Ishikawa (cell line): ENCODE data around the gene CAMTA1.

Source experiments
- CEBPB ChIP-seq: IDR thresholded peaks from 2 replicates; pipeline ENCODE4 v1.6.1; 2012
- CREB1 ChIP-seq: IDR thresholded peaks from 2 replicates; pipeline ENCODE4 v1.6.1; 2012; ENCODE audit warnings: low read depth
- EP300 ChIP-seq: IDR thresholded peaks from 2 replicates; pipeline ENCODE4 v1.6.1; 2012; ENCODE audit warnings: borderline replicate concordance
- FOXM1 ChIP-seq: IDR thresholded peaks from 2 replicates; pipeline ENCODE4 v1.6.1; 2012; ENCODE audit warnings: low read depth, borderline replicate concordance
- NFIC ChIP-seq: IDR thresholded peaks from 2 replicates; pipeline ENCODE4 v1.6.1; 2012
- RAD21 ChIP-seq: IDR thresholded peaks from 2 replicates; pipeline ENCODE4 v1.6.1; 2012; ENCODE audit warnings: low read depth
- TCF12 ChIP-seq: IDR thresholded peaks from 2 replicates; pipeline ENCODE4 v1.6.1; 2012; ENCODE audit warnings: low read depth
- TEAD4 ChIP-seq: IDR thresholded peaks from 2 replicates; pipeline ENCODE4 v1.6.1; 2012
- TF ChIP-seq, protein P1 (sequence below): IDR thresholded peaks from 2 replicates; pipeline ENCODE4 v1.6.1; 2012; ENCODE audit warnings: low read depth, mild to moderate bottlenecking
- TF ChIP-seq, protein P2 (sequence below): IDR thresholded peaks from 2 replicates; pipeline ENCODE4 v1.6.1; 2012

DNA sequence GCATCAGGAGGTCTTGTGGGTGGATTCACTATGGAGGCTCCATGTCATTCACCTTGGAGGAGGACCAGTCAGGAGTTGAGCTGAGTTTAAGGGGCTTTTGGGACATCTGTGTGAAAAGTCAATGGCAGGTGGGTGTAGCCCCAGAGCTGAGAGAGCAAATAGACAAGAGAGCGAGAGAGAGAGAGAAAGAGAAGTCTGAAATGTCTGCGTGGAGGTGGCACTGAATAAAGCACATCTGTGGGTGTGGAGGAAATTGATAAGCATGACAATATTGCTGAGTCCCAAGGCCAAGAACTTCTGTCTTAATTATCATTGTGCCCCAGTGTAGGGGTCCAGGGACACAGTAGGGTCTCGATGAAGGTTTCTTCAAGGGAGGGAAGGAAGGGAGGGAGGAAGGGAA, 906.3 kb downstream of the CAMTA1 start:
- no peak for TF ChIP-seq EP300
- no peak for TF ChIP-seq RAD21
- TF ChIP-seq, protein P1, sequence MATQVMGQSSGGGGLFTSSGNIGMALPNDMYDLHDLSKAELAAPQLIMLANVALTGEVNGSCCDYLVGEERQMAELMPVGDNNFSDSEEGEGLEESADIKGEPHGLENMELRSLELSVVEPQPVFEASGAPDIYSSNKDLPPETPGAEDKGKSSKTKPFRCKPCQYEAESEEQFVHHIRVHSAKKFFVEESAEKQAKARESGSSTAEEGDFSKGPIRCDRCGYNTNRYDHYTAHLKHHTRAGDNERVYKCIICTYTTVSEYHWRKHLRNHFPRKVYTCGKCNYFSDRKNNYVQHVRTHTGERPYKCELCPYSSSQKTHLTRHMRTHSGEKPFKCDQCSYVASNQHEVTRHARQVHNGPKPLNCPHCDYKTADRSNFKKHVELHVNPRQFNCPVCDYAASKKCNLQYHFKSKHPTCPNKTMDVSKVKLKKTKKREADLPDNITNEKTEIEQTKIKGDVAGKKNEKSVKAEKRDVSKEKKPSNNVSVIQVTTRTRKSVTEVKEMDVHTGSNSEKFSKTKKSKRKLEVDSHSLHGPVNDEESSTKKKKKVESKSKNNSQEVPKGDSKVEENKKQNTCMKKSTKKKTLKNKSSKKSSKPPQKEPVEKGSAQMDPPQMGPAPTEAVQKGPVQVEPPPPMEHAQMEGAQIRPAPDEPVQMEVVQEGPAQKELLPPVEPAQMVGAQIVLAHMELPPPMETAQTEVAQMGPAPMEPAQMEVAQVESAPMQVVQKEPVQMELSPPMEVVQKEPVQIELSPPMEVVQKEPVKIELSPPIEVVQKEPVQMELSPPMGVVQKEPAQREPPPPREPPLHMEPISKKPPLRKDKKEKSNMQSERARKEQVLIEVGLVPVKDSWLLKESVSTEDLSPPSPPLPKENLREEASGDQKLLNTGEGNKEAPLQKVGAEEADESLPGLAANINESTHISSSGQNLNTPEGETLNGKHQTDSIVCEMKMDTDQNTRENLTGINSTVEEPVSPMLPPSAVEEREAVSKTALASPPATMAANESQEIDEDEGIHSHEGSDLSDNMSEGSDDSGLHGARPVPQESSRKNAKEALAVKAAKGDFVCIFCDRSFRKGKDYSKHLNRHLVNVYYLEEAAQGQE, result no peak
- no peak for TF ChIP-seq FOXM1
- no peak for TF ChIP-seq CREB1
- TF ChIP-seq, protein P2, sequence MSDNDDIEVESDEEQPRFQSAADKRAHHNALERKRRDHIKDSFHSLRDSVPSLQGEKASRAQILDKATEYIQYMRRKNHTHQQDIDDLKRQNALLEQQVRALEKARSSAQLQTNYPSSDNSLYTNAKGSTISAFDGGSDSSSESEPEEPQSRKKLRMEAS, result no peak
- no peak for TF ChIP-seq NFIC
- TF ChIP-seq TEAD4, result no peak
- TF ChIP-seq CEBPB, result no peak
- TF ChIP-seq TCF12, result no peak
